8988T (cell line): Measurements from ENCODE around the gene PPARD.
A peak's percentile ranks its signal among the peaks of the same experiment; 100 is the strongest.
"Not testable (repeated sequence)": the region's sequence is repeated elsewhere in the genome, so short reads cannot be mapped to it uniquely, and the experiment has no call there.

Experiments used
- DNase-seq: peaks from one replicate; pipeline ENCODE4 v3.0.0; 2011

The PPARD gene

DNA sequence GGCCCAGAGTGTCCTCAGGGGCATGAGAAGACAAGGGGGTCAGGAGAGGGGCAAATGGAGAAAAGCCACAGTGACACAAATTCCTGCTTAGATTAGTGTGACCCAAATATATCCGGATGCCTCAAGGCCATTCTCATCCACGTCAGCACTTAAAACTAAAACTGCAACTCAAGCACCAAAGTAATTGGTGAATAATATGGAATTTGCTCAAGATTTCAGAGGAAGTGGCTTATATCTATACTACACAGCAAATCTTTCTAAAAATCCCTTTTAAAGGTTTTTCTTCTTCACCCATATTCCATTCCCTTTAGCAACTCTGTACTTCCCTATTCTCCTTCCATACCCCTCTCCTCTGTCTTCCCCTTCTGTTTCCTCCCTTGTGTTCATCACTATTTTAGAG lies 29.6 kb upstream of the PPARD start:
- no peak for DNase-seq

DNA sequence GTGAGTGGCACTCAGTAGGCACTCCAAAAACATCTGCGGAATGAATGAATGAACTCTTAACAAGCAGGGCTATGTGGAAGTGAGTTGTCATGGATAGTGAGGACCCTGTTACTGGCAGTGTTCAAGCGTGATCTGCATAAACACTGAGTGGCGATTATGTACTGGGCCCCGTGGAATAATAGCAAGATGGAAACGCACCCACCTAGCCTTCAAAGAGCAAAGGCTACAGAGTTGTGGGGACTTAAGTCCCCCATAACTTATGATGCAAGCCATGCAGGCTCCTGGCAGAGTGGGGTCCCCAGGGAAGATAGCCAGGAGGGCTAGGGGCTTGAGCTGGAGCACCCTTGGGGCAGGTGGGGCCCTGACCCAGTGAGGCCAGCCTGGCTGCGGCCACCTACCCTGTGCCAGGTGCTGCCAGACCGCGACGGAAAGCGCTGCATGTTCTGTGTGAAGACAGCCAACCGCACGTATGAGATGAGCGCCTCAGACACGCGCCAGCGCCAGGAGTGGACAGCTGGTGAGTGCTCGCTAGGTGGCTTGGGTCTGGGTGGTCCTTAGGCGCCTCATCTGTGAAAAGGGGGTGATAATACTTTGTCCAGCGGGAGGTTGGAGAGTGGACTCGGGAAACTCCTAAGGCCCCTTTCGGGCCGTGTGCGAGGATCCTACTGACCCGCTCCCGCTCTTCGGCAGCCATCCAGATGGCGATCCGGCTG lies 24.7 kb upstream of the PPARD start:
- DNase-seq, result no peak

DNA sequence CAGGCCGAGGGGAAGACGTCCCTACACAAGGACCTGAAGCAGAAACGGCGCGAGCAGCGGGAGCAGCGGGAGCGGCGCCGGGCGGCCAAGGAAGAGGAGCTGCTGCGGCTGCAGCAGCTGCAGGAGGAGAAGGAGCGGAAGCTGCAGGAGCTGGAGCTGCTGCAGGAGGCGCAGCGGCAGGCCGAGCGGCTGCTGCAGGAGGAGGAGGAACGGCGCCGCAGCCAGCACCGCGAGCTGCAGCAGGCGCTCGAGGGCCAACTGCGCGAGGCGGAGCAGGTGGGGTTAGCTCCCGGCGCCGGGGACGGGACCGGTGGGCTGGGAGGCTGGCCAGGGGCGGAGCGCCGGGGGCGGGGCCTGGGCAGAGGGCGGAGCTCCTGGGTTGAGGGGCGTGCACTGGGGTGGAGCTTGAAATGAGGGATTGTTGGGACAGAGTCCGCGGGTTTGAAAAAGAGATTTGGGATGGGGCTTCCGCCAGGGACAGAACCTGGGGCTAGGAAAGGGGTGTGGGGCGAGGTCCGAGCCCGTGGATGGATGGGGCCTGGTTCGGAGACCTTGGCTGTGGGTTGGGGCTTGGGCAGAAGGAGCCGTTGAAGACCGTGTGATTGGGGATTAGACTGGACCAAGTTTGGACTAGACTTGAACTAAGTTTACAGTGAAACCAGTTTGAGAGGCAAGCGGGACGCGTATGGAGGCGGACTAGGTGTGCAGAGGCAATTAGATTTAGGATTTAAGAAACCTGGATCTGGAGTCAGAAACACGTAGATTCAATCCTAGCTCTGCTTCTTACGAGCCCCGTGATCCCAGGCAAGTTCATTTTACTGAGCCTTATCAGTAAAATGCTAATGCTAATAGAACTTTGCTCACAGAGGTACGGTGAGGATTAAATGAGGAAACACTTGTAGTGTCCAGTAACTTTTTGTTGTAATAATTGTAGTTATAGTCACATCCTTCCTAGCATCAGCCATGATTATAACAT lies 23.9 kb upstream of the PPARD start:
- peak; percentile 91 for DNase-seq

DNA sequence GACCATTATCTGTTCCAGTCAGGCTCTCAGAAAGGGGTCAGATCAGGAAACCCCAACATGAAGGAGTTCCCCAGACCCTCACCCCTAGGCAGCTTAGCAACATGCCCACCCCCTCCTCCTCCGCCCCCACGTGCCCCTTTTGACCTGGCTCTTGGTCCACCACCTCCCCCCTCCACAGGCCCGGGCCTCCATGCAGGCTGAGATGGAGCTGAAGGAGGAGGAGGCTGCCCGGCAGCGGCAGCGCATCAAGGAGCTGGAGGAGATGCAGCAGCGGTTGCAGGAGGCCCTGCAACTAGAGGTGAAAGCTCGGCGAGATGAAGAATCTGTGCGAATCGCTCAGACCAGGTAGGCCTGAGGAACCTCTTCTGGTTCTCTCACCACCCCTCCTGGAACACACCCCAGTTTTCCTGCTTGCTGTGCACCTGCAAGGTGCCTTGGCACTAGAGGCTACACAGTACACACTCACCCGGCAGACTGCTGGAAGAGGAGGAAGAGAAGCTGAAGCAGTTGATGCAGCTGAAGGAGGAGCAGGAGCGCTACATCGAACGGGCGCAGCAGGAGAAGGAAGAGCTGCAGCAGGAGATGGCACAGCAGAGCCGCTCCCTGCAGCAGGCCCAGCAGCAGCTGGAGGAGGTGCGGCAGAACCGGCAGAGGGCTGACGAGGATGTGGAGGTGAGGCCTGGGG lies 22.9 kb upstream of the PPARD start:
- DNase-seq, result no peak

DNA sequence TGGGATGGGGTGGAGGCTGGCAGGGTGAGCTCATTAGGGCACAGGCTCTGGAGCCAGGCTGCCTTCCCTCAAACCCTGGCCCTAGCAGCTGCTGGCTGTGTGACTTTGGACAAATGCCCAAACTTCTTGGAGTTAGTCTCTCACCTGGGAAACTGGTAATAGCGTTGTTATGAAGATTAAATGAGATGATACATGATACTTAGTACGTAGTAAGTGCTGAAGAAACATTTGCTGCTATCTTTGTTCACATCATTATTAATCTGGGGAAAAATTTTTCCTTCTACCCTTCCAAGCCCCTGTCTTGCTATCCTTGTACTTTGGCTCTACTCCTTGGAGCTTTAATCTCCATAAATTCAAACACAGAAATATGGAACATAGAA lies 22.3 kb upstream of the PPARD start:
- DNase-seq, result no peak

DNA sequence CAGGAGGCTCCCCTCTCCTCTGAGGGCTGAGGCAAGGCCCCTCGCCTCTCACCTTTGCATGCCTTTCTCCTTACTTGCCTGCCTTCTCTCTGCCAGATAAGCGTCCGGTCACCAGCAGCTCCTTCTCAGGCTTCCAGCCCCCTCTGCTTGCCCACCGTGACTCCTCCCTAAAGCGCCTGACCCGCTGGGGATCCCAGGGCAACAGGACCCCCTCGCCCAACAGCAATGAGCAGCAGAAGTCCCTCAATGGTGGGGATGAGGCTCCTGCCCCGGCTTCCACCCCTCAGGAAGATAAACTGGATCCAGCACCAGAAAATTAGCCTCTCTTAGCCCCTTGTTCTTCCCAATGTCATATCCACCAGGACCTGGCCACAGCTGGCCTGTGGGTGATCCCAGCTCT lies 21.3 kb upstream of the PPARD start:
- no peak for DNase-seq

DNA sequence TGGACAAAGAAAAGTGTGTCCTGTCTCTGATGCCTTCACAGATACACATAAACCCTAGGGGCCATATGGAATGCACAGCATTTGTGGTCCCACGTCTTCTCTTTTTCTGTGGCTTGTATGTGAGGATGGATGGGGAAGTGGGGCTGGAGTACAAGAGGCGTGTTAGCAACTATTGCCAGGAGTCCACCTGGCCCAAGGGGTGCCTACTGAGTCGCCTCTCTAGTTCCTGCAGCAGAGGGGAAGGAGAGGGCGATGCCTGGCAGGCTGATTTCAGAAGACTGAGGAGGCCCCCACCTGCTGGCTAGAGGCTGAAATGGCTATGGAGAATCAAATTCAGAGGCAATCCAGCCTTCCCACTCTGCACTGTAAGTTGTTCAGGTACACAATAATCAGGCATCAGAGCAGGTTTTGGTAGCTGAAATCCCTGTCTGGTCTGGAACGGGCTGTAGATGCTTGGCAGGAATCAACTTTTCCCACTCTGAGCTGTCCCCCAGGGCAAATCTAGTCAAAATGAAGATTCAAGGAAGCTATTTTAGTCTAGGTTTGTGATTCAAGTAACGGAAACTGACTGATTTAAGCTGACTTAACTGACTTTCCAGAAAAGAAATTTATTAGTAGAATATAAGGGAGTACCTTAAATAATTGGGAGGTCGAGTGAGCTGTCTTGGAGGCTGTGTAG lies 14.9 kb upstream of the PPARD start:
- peak; percentile 71 for DNase-seq

DNA sequence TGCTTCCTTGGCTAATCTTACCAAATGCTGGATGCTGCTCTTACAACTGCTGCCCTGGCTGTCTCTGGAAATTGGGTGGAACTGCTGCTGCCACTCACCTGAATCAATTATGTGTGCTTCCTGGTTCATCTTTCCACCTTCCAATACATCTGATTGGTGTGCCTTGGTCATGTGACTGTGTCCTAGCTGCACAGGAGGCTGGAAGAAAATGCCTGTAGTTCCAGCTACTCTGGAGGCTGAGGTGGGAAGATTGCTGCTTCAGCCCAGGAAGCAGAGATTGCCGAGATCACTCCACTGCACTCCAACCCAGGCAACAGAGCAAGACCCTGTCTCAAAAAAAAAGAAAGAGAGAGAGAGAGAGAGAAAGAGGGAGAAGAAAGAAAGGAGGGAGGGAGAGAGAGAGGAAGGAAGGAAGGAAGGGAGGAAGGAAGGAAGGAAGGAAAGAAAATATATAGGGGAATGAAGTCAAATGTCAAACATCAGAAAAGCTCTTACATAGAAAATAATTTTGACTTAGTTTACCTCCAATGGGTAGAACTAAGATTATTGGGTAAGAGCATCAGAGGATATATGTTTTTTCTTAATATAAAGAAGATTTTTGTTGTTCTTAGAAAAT lies 14.1 kb upstream of the PPARD start:
- no peak for DNase-seq

DNA sequence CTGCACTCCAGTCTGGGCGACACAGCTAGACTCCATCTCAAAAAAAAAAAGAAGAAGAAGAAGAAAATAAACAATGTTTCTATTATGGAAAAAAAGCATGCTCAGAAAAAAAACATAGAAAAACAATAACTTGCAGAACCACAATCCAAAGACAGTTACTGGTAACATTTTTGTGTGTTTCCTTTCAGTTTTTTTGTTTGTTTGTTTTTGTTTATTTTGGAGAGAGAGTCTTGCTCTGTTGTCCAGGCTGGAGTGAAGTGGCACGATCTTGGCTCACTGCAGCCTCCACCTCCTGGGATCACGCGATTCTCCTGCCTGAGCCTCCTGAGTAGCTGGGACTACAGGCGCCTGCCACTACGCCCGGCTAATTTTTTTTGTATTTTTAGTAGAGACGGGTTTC lies 13.4 kb upstream of the PPARD start:
- not testable (repeated sequence) for DNase-seq

DNA sequence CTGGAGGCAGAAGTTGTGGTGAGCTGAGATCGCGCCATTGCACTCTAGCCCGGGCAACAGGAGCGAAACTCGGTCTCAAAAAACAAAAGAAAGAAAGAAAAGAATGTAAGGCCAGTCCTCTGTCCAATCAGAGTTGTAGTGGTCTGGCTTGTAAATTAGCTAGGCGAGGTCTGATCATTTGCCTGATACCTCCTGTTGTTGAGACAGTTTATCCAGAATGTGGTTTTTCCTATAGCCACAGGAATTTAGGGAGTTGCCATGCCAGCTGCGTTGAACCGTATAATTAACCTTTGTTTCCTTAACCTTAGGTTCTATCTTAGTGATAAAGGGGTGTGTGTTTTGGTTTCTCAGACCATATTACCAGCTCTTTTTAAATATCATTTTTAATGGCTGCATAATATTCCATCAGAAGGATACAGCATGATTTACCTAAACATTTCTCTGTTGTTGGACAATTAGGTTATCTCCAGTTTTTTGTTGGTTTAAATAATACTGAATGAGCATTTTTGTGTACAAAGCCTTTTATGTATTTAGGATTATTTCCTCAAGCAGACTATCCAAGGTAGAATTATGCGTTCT lies 11.7 kb upstream of the PPARD start:
- DNase-seq, result no peak

DNA sequence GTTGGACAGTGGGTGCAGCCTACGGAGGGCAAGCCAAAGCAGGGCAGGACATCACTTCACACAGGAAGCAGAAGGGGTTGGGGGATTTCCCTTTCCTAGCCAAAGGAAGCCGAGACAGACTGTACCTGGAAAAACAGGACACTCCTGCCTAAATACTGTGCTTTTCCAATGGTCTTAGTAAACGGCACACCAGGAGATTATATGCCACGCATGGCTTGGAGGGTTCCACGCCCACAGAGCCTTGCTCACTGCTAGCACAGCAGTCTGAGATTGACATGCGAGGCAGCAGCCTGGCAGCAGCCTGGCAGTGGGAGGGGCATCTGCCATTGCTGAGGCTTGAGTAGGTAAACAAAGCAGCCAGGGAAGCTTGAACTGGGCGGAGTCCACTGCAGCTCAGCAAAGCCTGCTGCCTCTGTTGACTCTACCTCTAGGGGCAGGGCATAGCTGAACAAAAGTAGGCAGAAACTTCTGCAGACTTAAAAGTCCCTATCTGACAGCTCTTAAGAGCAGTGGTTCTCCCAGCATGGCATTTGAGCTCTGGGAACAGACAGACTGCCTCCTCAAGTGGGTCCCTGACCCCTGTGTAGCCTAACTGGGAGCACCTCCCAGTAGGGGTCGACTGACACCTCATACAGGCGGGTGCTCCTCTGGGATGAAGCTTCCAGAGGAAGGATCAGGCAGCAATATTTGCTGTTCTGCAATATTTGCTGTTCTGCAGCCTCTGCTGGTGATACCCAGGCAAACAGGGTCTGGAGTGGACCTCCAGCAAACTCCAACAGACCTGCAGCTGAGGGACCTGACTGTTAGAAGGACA lies 10.1 kb upstream of the PPARD start:
- not testable (repeated sequence) for DNase-seq

DNA sequence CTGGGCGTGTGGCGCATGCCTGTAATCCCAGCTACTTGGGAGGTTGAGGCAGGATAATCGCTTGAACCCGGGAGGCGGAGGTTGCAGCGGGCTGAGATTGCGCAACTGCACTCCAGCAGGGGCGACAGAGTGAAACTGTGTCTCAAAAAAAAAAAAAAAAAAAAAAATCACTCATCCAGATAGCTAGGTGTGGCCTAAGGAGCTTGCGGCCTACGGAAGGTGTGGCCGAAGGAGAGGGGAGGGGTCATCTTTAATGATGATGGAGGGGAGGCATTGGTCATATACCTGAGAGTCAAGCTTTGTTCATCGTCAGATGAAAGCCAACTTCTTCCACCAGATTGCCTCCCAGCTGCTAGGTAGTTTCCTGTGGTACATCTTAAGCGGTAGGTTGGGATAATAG lies 801 bp upstream of the PPARD start:
- DNase-seq, result no peak

DNA sequence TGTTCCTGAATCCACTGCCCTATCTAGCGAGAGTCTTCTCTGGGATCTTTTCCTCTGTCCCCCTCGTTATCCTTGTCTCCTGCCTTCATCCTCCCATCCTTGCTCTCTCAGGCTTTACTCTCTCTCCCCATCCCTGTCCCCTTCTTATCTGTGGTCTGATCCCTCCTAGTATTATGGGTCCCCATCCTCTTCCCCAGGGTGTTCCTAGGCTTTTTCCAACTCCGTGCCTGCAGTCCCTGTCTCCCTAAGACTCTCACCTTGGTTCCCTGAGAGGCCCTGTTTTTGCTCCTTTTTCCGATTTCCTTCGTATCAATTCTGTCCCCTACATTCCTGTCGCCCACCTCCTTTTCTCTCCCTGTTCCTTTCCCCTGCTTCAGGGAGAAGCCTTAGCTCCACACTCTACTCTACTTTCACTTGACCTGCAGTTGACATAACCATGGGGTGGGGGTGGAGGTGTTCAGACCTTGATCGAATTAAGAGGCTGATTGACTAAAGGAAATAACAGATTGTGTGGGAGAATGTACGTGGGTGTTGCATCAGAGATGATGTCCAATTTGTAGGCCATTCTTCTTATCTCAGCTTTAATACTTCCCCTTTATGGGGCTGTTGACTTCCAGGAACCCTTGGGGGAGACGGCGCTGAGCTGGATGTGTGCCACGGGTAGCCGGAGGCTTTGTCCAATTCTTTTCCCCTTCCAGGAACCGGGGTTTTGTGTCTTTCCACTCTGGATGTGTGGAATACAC lies 905 bp downstream of the PPARD start:
- no peak for DNase-seq

DNA sequence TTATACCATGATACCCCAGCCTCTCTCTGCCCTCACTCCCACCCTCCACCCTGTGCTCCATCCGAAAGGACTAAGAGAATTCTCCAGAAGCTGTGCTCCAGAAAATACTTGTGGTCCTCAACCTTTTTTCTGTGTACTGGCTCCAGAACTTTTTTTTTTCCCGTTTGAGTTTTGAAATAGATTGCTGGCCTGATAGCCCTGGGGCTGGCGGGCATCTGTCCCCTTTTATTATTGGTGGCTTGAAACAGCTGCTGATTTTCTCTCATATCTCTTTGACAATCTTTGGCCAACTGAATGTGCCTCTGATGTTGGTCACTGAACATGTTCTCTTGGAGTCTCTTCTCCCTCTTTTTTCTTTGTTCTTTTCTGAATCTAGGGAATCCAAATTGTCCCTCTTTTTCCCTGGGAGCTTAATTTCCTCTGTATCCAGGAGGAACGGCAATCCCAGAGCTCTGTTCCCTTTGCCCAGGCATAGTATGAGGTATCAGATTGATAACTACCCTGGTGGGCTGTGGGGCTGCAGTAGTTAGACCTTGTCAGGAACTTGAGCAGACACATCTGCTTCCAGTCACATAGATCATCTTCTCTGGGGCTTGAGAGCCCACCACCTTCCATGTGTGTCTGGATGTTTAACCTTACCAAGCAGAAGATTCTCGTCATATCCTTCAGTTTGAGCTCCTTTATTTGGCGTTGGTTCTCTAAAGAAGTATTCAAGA lies 1.6 kb downstream of the PPARD start:
- no peak for DNase-seq

DNA sequence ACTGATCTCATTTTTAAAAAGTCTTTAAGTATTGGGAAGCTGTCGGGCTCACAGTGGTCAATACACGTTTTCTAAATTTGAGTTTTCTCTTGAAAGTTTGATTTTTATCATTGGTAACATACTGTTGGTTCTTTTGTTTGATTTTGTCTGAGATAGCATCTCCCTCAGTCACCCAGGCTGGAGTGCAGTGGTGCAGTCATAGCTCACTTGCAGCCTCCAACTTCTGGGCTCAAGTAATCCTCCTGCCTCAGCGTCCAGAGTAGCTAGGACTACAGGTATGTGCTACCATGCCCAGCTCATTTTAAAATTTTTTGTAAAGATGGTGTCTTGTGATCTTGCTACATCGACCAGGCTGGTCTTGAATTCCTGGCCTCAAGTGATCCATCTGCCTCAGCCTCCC lies 9.1 kb downstream of the PPARD start:
- DNase-seq, result no peak

DNA sequence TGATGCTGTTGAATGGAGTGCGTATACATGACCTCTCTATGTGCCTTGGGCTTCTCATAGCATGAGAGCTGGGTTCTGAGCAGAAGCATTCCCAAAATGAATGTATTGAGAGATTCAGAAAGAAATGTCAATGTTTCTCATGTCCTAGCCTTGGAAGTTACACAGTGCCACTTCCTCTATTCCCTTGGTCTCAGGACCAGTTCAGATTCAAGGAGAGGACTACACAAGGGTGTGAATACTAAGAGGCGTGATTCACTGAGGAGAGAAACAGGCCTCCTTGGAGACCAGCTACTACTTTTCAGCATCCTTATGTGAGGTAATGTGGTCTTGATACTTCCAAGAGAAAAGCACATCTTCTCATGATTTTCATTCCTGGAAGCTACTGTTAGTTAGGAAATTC lies 10.4 kb downstream of the PPARD start:
- DNase-seq, result no peak

DNA sequence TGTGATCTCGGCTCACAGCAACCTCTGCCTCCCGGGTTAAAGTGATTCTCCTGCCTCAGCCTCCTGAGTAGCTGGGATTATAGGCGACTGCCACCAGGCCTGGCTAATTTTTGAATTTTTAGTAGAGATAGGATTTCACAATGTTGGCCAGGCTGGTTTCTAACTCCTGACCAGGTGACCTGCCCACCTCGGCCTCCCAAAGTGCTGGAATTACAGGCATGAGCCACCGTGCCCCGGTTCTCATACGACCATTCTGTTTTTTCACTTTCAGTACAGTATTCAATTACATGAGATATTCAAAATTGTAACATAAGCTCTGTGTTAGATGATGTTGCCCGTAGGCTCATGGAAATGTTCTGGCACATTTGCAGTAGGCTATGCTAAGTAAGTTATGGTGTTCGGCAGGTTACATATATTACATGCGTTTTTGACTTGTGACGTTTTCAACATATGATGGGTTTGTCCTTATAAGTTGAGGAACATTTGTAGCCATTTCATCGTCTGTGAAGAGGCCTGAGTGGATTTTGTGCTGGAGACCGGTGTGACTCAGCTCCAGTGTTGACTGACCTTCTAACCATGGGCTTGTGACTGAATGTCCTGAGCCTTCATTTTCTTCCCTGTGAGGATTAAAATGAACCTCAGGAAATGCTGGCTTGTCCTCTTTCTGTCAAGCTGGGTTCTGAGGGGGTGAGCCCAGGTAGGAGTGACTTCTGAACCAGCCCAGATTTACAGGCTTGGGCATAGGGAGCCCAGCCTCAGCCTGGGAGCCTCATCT lies 12.2 kb downstream of the PPARD start:
- DNase-seq, result no peak

DNA sequence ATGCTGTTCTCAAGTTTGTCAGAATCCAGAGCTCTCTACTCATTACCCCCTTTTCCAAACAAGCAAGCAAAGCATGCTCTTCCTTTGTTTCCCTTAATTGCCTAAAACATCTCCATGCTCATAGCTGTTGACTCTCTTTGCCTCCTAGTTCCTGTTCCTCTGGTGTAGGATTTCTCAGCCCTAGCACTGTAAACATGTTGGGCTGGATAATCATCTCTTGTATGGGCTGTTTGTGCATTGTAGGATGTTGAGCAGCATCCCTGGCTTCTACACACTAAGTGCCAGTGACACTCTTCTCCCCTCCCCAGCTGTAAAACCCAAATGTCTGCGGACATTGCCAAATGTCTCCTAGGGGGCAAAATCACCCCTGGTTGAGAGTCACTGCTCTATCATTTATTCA lies 14.0 kb downstream of the PPARD start:
- DNase-seq, result no peak

DNA sequence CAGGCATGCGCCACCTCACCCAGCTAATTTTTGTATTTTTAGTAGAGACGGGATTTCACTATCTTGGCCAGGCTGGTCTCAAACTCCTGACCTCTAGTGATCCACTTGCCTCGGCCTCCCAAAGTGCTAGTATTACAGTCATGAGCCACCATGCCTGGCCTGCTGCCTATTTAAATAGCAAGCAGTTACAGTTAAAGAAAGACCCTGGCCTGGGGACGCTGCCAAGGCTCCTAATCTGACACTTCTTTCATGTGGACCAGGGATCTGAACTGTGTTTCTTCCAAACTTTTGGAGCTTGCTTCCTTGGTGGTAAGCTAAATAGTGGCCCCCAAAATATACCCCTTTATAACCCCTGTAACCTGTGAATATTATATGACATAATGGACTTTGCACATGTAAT lies 15.3 kb downstream of the PPARD start:
- DNase-seq, result no peak
